BE2C (cell line): ENCODE data around the gene JCHAIN.

ENCODE experiments used
- DNase-seq: peaks from one replicate; pipeline ENCODE4 v3.0.0-alpha.2; 2020
- H3K27me3 ChIP-seq: fragments of 250-450 bp; sonication (Bioruptor Pico); 2 replicates; pipeline ENCODE4 v1.5.1; 2020; ENCODE audit warnings: mild to moderate bottlenecking
- H3K36me3 ChIP-seq: fragments of 250-450 bp; sonication (Bioruptor Pico); 2 replicates; pipeline ENCODE4 v1.5.1; 2020; ENCODE audit warnings: mild to moderate bottlenecking
- H3K4me1 ChIP-seq: fragments of 250-450 bp; sonication (Bioruptor Pico); 2 replicates; pipeline ENCODE4 v1.5.1; 2020
- H3K4me3 ChIP-seq: 2 replicates; pipeline ENCODE4 v1.5.1; 2011; ENCODE audit warnings: low read depth, low read length
- H3K9me3 ChIP-seq: fragments of 250-450 bp; sonication (Bioruptor Pico); 2 replicates; pipeline ENCODE4 v1.5.1; 2020
- TF ChIP-seq, protein P1 (sequence below): IDR thresholded peaks from 2 replicates; pipeline ENCODE4 v1.5.1; 2012; ENCODE audit warnings: mild to moderate bottlenecking, low read depth, low read length

The JCHAIN gene

DNA sequence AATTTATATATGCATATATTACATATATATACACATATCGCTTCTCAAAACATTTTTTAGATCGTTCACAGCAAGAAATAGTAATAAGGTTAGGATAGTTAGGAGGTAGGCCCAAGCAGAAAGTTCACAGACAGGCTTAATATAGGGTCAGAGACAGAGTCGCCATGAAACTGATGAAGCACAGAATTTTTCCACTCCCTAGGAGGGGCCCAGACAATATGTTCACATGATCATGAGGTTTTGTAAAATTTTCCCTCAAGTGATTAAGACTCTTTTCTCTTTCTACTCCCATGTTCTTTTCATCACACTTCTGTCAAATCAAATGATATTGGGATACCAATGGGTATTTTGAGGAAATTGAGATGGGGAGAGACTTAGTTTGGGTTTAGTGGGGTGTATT is 43.0 kb downstream of the JCHAIN start:
- Histone ChIP-seq H3K36me3 (no peaks in the 10 kb centered on the region), H3K4me1 (no peaks in the 10 kb centered on the region), H3K9me3 (no peaks in the 10 kb centered on the region), H3K27me3 (no peaks in the 10 kb centered on the region), H3K4me3 (no peak overlapping the region)
- TF ChIP-seq, protein P1, sequence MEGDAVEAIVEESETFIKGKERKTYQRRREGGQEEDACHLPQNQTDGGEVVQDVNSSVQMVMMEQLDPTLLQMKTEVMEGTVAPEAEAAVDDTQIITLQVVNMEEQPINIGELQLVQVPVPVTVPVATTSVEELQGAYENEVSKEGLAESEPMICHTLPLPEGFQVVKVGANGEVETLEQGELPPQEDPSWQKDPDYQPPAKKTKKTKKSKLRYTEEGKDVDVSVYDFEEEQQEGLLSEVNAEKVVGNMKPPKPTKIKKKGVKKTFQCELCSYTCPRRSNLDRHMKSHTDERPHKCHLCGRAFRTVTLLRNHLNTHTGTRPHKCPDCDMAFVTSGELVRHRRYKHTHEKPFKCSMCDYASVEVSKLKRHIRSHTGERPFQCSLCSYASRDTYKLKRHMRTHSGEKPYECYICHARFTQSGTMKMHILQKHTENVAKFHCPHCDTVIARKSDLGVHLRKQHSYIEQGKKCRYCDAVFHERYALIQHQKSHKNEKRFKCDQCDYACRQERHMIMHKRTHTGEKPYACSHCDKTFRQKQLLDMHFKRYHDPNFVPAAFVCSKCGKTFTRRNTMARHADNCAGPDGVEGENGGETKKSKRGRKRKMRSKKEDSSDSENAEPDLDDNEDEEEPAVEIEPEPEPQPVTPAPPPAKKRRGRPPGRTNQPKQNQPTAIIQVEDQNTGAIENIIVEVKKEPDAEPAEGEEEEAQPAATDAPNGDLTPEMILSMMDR: no peak
- DNase-seq: no peak

DNA sequence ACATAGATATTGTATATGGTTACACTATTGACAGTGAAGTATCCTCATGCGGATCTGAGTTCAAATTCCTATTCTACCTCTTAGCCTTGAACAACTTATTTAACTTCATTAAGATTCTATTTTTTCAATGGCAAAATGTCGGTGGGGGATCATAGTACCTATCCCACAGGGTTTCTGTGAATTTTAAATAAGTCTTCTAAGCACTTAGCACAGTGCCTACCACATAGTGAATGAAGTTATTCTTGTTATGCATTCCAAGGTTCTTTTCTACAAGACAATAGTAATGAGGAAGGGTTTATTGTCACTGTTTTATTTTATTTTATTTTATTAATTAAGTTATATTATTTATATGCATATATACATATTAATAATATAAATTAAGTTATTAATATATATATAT is 46.5 kb downstream of the JCHAIN start:
- no peak for DNase-seq
- TF ChIP-seq, protein P1: no peak
- Histone ChIP-seq H3K4me1 (no peaks in the 10 kb centered on the region), H3K4me3 (no peak overlapping the region), H3K27me3 (no peaks in the 10 kb centered on the region), H3K9me3 (no peaks in the 10 kb centered on the region), H3K36me3 (no peaks in the 10 kb centered on the region)

DNA sequence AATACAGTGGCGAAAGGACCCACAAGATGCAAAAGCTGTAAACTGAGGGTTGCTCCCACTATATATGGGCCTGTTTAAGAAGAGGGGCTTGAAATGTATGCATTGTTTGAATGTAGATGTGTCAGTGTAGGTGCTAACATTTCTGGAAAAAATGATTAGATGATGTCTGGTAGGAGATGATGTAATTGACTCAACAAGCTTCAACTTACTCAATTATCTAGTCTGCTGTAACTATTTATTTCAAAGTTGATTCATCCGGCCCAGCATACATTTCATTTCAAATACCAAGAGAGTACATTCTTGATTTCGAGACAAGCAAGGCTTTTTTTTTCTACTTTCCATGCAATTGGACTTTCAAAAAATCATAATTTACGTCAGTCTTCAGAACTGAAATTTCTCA is 47.0 kb downstream of the JCHAIN start:
- H3K36me3 ChIP-seq: no peaks in the 10 kb centered on the region
- TF ChIP-seq, protein P1: no peak
- H3K4me3 ChIP-seq: no peak overlapping the region
- DNase-seq: no peak
- no peaks in the 10 kb centered on the region for H3K4me1 ChIP-seq
- H3K27me3 ChIP-seq: no peaks in the 10 kb centered on the region
- H3K9me3 ChIP-seq: no peaks in the 10 kb centered on the region

DNA sequence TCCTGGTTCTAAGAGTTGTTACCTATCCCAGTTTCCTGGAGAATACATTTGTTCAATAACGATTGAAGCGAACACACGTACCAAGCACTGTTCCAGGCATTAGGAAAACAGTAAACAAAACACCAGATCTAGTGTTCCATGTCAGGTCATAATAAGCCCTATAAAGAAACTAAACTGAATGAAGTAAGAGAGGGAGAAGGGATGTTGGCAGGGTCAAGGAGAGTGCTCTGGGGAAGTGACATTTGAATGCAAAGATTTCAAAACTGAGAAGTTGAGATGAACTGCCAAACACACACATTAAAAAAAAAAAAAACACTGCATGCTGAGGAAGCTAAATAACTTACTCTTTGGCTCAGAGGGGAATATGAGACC is 52.1 kb downstream of the JCHAIN start:
- TF ChIP-seq, protein P1: no peak
- DNase-seq: no peak

DNA sequence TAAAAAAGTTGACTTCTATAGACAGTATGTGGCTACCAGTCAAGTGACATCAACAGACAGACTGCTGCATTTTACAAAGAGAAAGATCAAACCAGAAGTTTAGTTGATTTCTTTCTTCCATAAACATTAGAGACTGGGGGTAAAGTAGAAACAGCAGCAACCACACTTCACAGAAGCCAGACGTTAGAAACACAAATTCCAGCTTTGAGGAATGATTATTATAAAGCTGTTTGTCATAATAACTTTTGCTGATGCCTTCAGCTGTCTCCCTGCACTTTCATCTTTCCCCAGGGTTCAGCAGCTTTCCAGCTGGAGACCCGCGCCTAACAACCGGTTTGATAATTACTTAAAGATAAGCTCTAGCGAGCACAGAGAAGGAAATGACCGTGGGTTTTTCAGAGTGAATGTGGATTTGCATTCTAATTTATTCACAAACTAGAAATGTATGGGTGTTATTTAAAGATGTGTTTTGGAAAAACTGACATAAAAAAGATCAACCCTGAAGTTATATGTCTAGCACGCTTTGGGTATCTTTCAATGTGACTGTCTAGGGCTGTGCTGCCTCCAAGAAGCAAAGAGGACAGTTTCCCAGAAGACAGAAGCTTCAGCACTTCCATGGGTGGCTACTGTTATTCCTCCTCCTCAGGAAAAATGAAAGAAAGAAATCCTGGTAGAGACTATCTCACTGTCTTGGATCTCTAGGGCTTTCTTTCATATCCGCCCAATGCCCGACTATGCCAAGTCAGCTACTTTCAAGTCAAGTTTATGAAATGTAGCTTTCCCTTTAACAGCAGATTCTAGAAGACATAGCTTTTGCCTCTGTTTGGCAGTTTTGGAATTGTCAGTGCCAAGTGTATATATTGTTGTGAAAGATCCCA is 52.8 kb downstream of the JCHAIN start:
- Histone ChIP-seq H3K9me3 (no peaks in the 10 kb centered on the region), H3K4me1 (no peaks in the 10 kb centered on the region), H3K27me3 (no peaks in the 10 kb centered on the region), H3K4me3 (no peak overlapping the region), H3K36me3 (no peaks in the 10 kb centered on the region)
- DNase-seq: no peak
- TF ChIP-seq, protein P1: no peak

More for the DNA sequence above, 52.1 kb downstream of the JCHAIN start:
- H3K4me1 ChIP-seq: no peaks in the 10 kb centered on the region
- no peaks in the 10 kb centered on the region for H3K36me3 ChIP-seq
- no peaks in the 10 kb centered on the region for H3K27me3 ChIP-seq
- no peak overlapping the region for H3K4me3 ChIP-seq
- H3K9me3 ChIP-seq: no peaks in the 10 kb centered on the region

DNA sequence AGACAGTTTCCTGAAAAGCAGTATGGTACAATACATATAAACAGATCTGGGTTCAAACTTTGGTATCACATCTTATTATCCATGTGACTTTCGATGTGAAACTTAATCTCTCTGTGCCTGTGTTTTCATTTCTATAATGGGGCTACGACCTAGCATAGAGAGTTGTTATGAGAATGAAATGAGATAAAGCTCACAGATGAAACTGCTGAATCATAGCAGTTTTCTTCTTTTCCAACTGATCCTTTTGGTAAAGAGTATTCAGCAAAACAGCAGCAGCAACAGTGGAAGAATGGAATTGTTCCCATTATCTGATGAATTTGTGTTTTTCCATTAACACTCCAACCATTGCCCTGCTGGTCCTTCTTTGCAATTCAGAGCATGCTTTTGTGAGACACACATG is 58.0 kb downstream of the JCHAIN start:
- no peaks in the 10 kb centered on the region for H3K9me3 ChIP-seq
- TF ChIP-seq, protein P1: no peak
- no peaks in the 10 kb centered on the region; the same call in 1 of the 2 replicates for H3K27me3 ChIP-seq
- H3K4me1 ChIP-seq: no peaks in the 10 kb centered on the region
- no peak for DNase-seq
- no peak overlapping the region for H3K4me3 ChIP-seq
- H3K36me3 ChIP-seq: no peaks in the 10 kb centered on the region
